ENCODE measurements around the gene RPL41.
A peak's percentile ranks its signal among the peaks of the same experiment; 100 is the strongest.
"Not testable (repeated sequence)": the region's sequence is repeated elsewhere in the genome, so short reads cannot be mapped to it uniquely, and the experiment has no call there.

Gene RPL41

GRCh38 chr12:56116267-56117081 is at the start of gene RPL41:
TSS of gene RPL41 (plus strand) at chr12:56116633.
- DNase-seq, result peak; percentile 94

DNA sequence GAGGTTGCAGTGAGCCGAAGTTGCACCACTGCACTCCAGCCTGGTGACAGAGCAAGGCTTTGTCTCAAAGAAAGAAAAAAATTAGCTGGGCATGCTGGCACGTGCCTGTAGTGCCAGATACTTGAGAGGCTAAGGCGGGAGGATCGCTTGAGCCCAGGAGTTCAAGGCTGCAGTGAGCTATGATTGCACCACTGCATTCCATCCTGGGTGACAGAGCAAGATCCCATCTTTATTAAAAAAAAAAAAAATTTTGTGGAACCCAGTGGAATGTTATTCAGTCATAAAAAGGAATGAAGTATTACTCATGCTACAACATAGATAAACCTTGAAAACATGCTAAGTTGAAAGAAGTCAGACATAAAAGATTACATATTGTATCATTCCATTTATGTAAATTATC is 44.8 kb upstream of the RPL41 start:
- DNase-seq, result no peak

DNA sequence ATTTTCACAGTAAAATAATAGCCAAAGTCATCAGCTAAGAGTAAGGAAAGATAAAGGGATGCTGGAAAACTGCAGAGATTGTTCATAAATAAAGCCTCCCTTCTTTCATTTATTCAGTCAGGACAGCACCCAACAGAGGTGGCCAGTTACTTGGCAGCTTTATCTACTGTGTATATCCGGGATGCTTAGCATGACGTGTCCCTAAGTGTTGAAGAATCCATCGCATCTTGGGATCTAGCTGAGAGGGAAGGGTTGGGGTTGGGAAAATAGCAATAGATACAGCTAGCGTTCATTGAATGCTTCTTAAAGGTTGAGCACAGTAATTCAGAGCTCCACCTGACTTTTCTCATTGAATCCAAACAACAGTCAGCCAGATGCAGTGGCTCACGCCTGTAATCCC is 42.0 kb upstream of the RPL41 start:
- DNase-seq, result no peak

DNA sequence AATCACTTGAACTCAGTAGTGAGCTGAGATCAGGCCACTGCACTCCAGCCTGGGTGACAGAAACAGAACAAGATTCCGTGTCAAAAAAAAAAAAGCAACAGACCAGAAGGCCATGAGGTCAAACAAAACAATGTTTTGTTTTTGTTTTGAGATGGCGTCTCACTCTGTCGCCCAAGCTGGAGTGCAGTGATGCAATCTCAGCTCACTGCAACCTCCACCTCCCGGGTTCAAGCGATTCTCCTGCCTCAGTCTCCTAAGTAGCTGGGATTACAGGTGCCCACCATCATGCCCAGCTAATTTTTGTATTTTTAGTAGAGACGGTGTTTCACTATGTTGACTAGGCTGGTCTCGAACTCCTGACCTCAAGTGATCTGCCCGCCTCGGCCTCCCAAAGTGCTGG is 38.5 kb upstream of the RPL41 start:
- not testable (repeated sequence) for DNase-seq

GRCh38 chr12:56078427-56078826 is 38.0 kb upstream of the RPL41 start:
- no peak for DNase-seq

DNA sequence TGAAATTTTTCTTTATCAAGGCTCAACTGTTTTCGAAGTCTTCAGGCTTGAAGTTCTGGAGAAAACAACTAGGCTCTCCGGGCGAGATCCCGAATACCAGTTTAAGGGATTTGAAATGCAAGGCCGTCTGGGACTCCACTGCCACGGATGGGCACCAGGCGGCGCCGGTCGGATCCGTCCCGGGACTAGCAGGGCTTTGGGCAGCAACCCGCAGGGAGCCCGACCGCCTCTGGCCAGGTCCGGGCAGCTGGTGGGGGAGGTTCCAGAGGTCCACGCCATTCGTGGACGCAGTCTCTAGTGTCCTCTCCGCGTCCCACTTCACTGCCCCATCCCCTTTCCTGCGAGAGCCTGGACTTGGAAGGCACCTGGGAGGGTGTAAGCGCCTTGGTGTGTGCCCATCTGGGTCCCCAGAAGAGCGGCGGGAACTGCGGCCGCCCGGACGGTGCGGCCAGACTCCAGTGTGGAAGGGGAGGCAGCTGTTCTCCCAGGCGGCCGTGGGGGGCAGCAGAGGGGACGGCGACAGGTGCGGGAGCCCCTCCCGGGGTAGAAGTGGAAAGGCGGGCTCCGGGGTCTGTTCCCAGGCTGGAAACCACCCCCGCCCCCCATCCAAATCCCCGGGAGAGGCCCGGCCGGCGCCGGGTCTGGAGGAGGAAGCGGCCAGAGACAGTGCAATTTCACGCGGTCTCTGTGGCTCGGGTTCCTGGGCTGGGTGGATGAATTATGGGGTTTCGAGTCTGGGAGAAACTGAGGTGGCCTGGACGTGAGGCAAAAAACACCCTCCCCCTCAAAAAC is 37.3 kb upstream of the RPL41 start:
- peak; percentile 9 for DNase-seq

- peak; percentile 16 for DNase-seq
Measured at GRCh38 chr12:56079723-56080555, 36.5 kb upstream of the RPL41 start, which contains the start of gene ERBB3. TSS of gene ERBB3 (plus strand) at chr12:56080165. CDS start at chr12:56080301, 136 bp downstream.

- DNase-seq, result no peak
Measured at GRCh38 chr12:56080556-56081138, 35.8 kb upstream of the RPL41 start.

DNA sequence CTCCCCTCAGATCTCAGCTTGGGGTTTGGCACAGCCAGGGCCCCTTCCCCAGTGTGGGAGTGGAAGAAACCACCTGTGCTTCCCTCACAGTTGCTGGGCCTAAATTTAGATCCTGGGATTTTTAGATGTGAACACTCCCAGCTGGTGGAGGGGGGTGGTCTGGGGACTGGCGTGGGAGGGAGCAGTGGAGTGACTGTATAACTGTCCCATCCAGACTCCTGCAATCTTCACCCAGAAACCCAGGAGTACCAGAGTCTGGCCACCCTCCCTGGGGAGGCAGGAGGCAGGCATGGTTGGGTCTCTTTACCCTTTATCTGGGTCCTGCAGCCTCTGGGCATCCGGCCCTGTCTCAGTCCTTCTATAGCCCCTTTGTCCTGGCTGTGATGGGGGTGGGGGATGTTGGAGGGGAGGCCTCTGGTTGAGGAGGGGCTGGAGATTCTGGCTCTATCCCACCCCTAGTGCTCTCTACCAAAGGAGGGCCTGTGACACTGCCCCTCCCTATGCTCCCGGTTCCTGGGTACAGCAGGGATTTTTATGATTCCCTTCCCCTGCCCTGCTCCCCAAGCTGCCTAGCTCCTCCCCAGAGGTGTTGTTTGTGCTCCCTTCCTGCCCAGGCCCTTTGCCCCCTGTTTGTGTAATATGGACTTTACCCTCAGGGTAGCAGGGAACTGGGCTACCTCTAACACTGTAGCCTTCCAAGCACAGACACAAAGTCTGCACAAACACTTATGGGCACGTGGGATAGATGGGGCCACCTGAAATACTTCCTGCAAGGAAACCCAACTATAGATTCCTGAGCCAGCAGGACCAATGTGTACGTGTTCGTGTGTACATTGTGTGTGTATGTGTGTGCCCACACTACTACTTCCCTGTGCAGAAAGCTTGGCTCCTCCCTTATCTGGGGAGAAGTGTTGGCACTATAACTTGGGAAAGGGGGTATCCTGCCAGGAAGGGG is 34.8 kb upstream of the RPL41 start:
- no peak for DNase-seq

DNA sequence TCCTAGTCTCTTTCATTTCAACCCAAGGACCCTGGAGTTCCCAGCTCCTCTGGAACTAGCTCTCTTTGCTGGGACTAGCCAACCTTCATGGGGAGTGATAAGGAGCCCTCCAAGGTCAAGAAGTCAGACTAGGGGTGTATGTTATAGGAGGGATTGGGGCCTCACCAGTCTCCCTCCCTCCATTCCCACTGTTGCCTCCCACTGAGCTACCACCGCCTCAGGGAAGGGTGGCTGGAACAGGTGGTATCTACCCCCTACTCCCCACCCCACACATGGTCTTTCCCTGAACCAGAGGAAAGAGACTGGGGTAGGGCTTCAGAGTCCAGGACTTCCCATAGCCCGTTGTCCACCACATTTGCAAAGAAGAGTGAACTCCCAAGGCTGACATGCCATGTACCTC is 34.1 kb upstream of the RPL41 start:
- DNase-seq, result no peak

DNA sequence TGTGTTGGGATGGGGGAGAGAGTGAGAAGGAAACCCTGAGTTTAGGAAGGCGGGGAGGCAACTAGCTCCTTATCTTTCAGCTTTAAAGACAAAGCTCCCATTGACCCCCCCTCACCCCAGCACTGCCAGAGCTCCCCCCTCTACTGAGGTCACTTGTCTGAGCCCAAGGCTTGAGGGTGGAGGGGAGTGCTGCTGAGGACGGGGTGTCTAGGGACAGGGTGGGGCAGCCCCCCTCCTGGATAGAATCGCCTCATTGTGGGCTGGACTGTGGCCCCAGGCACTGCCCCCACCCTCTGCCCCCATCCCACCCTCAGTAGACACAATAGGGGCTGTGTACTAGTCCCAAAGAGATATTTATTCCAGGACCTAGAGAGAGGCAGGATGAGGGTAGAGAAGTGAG is 33.5 kb upstream of the RPL41 start:
- DNase-seq, result no peak

GRCh38 chr12:56084958-56085543 is 31.4 kb upstream of the RPL41 start:
- DNase-seq, result no peak

- no peak for DNase-seq
Measured at GRCh38 chr12:56086096-56086495, 30.3 kb upstream of the RPL41 start.

DNA sequence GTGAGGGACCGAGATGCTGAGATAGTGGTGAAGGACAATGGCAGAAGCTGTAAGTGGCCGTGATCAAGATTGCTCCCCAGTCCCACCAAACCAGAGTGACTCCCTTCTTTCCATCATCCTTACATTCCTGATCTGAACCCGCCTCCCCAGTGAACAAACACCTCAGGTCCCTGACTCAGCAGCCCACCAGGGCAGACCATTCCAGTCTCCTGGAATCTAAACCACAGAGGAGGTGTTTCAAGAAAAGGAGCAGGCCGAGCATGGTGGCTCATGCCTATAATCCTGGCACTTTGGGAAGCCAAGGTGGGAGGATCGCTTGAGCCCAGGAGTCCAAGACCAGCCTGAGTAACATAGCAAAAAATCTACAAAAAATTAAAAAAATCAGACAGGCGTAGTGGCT is 29.8 kb upstream of the RPL41 start:
- no peak for DNase-seq

DNA sequence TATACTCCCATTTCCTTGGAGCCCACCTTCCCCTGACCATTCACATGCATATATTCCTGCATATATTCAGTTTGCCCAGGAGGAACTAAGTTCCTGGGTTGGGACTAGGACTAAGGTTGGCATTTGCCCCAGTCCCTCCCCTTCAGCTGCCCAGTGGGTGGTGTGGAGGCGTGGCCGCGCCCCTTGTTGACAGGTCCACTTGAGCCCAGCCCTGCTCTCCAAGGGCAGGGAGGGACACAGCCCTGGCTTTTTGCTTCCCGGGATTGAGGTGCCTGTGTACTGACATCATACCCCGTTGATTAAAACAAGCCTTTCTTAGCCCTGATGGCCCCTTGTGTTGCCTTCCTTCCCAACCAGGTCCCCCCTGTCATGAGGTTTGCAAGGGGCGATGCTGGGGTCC is 29.2 kb upstream of the RPL41 start:
- DNase-seq, result no peak

- no peak for DNase-seq
Measured at GRCh38 chr12:56097738-56098137, 18.7 kb upstream of the RPL41 start.

GRCh38 chr12:56098592-56098991 is 17.8 kb upstream of the RPL41 start:
- no peak for DNase-seq

DNA sequence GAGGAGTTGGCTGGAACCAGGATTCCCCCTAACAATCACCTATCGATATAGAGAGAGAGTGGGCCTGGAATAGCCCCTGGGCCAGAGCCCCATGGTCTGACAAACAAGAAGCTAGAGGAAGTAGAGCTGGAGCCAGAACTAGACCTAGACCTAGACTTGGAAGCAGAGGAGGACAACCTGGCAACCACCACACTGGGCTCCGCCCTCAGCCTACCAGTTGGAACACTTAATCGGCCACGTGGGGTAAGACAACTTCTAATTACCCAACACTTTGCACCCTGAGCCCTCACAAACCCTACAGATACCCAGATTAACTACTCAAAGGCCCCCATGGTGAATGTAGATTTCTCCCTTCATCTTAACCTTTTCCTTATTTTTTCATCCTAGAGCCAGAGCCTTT is 16.6 kb upstream of the RPL41 start:
- DNase-seq, result no peak

GRCh38 chr12:56101045-56101444 is 15.4 kb upstream of the RPL41 start:
- DNase-seq, result no peak

DNA sequence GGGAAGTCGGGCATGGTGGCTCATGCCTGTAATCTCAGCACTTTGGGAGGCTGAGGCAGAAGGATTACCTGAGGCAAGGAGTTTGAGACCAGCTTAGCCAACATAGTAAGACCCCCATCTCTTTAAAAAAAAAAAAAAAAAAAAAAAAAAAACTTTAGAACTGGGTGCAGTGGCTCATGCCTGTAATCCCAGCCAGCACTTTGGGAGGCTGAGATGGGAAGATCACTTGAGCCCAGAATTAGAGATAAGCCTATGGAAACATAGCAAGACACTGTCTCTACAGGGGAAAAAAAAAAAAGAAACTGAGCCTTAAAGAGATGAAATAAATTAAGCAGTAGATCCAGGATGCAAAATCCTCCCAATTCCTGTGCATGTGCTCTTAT is 13.8 kb upstream of the RPL41 start:
- DNase-seq, result no peak

DNA sequence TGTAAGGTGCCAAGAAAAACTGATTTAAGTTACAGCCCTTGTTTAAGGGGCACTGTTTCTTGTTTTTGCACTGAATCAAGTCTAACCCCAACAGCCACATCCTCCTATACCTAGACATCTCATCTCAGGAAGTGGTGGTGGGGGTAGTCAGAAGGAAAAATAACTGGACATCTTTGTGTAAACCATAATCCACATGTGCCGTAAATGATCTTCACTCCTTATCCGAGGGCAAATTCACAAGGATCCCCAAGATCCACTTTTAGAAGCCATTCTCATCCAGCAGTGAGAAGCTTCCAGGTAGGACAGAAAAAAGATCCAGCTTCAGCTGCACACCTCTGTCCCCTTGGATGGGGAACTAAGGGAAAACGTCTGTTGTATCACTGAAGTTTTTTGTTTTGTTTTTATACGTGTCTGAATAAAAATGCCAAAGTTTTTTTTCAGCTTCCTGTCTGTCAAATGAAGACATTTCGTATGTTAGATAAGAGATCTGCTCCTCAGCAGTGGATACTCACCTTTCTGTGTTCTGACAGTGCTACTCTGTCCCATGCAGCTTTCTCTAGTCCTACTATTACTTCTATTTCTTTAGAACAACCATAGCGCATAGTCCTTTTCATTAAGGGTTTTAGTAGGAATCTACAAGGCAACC is 13.2 kb upstream of the RPL41 start:
- no peak for DNase-seq

Measured in NCI-H1694 (cell line).